HG02642 (cell line): ENCODE results near the gene CCDC39.
"Not testable (repeated sequence)": the region's sequence is repeated elsewhere in the genome, so short reads cannot be mapped to it uniquely, and the experiment has no call there.

Experiments
- ATAC-seq: cut with Tn5 transposase; IDR thresholded peaks from one replicate; pipeline ENCODE4 v1.9.1; 2021; ENCODE audit warnings: mild to moderate bottlenecking; ENCODE audit not compliant: unreplicated experiment, poor library complexity

CCDC39 gene

DNA sequence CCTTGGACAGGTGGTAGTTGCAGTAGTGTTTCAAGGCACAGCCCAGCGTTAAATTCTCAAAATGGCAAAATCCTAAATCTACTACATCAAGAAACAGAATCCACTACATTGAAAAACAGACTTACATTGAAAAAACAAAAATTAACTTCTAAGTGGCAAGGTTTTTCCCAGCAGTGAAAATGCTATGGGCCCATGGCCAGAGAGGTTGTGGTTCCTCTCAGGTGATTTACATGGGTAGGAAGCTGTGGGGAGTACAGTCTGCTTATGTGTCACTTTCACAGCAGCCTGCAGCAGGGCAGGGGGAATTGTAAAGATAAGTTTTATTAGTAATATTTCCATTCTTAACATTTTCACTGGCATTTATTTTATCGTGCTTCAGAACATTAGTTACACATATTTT, 52.4 kb downstream of the CCDC39 start:
- ATAC-seq: peak; percentile 97

DNA sequence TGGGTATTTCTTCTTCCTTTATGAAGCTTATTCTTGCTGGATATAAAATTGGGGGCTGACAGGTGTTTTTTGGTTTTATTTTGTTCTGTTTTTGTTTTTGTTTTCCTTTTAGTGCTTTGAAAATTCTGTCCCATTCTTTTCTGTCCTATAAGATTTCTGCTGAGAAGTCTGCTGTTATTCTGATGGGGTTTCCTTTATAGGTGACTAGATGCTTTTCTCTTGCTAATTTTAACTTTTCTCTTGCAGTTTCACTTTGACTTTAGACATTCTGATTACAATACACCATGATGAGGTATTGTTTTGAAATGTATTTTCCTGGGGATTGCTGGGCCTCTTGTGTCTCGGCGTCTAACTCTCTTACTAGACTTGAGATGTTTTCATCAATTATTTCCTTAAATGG, 54.6 kb downstream of the CCDC39 start:
- ATAC-seq: peak; percentile 44

DNA sequence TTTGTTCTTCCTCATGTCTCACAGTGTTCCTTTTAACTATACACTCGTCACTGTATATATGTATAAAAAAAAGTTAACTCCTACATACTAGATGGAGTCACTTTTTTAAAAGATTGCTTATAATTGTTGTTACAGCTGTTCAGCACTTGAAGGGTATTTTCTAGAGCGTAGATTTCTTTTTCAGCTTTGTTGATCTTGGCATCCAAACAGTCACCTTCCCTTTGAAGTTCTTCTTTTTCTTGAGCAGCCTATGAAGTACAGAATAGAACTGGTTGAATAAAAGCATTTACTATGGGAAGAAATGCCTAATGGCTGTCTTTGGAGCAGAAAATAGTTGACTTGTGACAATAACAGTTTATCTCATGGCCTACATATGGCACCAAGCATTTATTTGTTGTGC, 59.6 kb downstream of the CCDC39 start:
- no peak for ATAC-seq

DNA sequence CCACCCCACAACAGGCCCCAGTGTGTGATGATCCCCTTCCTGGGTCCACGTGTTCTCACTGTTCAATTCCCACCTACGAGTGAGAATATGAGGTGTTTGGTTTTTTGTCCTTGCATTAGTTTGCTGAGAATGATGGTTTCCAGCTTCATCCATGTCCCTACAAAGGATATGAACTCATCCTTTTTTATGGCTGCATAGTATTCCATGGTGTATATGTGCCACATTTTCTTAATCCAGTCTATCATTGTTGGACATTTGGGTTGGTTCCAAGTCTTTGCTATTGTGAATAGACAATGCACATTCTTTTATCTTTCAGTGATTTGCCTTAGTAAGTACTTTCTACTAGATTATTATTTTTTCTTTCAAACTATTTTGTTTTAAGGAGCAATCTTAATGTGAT, 60.7 kb downstream of the CCDC39 start:
- ATAC-seq: not testable (repeated sequence)

DNA sequence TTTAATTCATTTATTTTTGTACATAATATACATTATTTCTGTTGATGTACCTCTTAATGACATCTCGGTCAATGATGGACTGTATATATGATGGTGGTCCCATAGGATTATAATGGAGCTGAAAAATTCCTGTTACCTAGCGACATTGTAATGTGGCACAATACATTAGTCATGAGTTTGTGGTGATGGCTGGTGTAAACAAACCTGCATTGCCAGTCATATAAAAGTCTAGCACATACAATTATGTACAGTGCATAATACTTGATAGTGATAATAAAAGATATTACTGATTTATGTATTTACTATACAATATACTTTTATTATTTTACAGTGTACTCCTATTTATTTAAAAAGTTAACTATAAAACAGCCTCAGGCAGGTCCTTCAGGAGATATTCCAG, 62.2 kb downstream of the CCDC39 start:
- ATAC-seq: no peak

DNA sequence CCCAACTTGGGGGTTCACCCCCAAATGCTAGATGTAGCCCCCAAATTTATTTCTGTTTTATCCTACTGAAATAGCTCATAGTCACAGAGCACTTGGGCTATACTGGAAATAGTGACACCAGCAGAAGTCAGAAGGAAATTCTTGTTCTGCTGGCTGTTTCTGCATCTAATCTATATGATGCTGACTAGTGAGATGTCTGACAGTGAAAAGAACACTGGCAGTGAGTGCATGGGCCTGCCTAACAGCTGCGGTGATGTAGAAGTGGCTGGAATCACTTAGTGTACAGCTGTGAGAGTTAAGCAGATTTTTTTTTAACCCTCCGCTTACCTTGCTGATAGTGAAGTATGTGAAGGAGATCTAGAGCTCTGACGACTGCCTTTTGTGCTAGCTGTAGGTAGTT, 63.3 kb downstream of the CCDC39 start:
- no peak for ATAC-seq

DNA sequence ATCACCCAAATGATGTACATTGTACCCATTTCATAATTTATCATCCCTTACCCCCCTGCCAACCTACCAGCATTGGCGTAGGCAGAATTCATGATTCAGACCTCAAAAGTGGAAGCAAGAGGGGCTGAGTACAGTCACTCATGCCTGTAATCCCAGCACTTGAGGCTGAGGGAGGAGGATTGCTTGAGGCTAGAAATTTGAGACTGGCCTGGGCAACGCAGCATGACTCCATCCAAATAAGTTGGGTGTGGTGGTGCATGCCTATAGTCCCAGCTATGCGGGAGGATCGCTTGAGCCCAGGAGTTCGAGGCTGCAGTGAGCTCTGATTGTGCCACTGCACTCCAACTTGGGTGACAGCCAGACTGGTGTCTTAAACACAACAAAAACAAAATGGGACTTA, 66.9 kb downstream of the CCDC39 start:
- ATAC-seq: no peak

DNA sequence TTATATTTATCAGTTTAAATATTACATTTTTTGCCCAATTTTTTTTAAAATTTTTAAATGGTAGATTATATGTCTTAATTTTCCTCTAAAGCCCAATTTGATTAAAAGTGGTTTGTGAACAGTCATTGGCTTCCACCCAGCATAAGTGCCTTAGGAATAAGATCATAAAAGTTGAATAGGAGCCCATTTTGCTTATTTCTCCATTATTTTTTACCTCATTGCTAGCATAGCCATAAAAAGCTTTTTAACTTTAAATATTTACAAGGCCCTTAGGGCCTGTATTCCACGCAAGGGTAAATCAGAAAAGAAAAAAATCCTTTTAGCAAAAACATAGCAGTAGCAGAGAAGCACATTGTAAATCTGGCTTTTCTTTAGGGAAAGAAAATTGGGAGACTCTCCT, 68.3 kb downstream of the CCDC39 start:
- no peak for ATAC-seq

DNA sequence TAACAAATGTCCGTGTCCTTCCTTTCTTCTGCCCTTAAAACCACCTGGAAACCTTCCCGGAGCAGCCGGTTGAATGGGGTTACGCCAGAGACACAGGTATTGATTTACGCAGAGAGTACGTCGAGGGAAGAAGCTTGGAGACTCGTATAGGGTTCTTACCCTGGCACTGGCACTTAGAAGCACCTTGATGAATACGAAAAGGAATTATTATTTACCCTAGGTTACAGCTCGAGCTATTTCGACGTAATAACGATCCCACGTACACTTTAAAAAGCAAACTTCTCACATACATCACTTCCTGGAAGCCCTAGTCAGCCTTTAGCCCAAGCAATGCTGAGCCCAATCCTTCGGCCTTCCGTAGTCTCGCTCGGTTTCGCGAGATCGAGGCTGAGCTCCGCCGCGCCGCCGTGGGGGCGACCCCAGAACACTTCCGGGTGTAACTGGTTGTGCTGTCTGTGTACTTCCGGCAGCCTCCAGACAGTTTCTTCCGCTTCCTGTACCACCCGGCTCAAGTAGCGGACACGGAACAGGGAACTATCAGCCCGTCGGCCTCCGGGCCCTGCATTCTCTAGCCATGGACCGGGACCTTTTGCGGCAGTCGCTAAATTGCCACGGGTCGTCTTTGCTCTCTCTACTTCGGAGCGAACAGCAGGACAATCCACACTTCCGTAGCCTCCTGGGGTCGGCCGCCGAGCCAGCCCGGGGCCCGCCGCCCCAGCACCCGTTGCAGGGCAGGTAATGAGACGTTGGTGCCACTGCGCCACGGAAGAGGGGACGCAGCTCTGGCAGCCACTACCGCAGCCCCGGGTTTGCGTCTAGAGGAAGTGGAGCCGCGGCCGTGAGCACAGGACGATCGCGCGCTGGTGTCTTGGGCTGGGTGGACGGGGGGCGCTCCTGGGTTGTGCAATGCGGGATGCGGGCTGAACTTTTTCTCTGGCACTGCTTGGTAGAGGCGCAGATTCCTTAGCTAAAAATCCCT, 77.3 kb downstream of the CCDC39 start, which contains the start of gene TTC14:
TSS of gene TTC14 (plus strand) at position 476 of the 979 bp plus-strand sequence. CDS start at position 575, 99 bp downstream.
- peak; percentile 98 for ATAC-seq

DNA sequence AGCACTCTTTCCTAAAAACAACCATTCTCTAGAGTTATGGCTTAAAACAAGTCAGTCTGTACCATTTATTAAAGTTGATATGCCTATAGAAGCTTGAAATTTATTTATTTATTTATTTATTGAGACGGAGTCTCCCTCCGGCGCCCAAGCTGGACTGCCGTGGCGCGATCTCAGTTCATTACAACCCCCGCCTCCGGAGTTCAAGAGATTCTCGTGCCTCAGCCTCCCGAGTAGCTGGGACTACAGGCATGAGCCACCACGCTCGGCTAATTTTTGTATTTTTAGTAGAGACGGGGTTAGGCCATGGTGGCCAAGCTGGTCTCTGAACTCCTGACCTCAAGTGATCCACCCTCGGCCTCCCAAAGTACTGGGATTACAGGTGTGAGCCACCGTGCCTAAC, 78.8 kb downstream of the CCDC39 start:
- ATAC-seq: no peak

DNA sequence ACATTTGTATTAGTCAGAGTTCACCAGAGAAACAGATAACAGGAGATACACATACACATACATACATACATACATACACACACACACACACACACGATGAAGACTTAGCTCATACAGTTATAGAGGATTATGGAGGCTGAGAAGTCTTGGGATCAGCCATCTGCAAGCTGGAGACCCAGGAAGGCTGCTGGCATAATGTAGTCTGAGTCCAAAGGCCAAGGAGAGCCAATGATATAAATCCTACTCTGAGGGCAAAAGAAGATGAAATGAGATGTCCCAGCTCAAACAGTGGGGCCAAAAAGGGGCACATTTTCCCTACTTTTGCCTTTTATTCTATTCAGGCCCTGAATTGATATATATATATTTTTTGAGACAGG, 83.7 kb downstream of the CCDC39 start:
- no peak for ATAC-seq

DNA sequence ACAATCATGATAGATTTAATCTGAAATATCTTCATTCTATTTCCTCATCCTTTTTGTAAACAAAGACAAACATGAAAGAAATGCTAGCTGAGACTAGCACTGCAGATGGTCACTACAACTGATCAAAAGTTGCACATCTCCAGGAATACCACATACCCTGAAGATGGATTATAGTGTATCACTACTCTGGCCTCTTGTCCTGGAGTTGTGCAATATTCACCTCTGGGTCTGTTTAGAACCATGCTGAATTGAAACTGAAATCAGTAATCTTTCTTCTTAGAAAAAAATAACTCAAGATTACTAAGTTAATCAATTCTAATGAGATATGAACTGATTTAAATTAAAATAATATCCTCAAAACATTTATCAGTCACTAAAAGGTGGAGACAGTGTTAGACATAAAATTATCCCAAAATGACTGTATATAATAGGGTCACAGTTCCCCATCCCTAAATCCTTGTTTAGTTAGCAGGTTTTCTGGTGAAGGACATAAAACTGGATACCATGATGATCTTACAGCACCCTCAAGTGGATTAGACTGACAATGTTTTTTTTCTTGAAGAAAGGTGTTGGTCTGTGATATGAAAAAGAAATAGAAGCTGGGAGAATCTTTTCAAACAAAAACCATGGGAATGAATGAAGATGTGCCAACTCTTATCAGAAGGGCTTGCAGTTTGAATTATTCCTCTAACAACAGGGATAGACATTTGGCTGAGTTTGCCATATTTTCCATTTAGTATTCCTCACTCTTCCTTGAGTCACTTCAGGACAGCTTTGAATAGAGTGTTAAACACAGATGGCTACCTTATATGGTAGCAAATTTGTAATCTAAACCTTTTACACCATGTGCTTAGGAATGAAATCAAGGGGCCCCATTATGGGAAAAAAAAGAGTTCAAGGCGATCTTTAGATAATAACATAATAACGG, 84.4 kb downstream of the CCDC39 start:
- ATAC-seq: no peak

DNA sequence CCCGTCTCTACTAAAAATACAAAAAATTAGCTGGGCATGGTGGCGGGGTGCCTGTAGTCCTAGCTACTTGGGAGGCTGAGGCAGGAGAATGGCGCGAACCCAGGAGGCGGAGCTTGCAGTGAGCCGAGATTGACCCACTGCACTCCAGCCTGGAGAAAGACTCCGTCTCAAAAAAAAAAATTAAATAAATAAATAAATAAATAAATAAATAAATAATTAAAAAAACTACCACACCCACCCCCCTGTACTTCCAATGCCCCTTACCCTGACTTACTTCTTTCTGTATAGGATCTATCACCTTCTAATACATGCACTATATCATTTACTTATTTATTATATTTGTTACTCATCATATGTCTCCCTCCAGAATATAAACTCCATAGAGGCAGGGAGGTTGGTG, 85.7 kb downstream of the CCDC39 start:
- ATAC-seq: not testable (repeated sequence)

DNA sequence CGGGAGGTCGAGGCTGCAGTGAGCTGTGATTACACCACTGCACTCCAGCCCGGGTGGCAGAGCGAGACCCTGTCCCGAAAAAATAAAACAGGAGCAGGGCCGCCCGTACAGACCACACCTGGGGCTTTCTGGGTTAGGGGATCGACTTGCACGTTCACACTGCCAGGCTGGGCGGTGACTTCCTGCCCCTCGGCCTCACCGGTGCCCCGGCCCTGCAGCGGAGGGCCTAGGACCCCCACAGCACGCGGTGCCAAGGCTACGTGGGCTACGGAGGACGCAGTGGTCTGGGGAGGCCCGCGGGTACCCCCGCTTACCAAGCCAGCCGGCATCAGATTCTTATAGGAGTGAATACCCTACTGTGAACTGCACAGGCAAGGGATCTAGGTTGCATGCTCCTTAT, 88.9 kb downstream of the CCDC39 start:
- ATAC-seq: no peak

DNA sequence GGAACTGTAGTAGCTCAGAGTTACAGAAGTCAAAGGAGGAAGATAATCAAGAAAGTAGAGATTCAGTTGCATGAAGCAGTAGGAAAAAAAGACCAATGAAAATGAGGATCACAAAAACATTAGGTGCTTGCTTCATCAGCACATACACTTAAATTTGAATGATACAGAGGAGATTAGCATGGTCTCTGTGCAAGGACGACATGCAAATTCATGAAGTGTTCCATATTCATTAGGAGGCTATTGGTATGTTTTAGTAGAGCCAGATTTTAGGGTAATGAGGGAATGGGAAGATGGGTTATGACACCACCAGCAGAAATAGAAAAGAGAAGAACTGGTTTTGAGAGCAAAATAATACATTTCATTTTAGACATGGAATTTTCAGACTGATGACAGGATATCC, 98.4 kb downstream of the CCDC39 start:
- ATAC-seq: no peak

DNA sequence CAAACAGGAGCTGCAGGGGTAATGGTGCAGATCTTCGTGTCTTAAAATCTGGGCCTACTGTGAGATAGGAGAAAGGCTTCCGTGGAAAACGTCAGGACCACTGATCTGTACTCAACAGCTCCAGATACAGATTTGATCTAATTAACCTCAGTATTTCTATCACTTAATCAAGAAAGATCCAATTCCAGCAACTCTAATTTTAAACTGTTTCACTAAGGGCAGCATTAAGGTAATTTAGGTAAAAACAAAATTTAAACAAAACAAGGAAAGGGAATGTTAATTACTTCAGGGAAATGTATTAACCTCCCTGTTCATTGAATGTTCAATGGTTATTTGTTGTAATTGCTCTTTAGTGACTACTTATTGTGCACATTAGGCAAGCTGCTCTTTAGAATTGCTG, 103.7 kb downstream of the CCDC39 start:
- no peak for ATAC-seq

DNA sequence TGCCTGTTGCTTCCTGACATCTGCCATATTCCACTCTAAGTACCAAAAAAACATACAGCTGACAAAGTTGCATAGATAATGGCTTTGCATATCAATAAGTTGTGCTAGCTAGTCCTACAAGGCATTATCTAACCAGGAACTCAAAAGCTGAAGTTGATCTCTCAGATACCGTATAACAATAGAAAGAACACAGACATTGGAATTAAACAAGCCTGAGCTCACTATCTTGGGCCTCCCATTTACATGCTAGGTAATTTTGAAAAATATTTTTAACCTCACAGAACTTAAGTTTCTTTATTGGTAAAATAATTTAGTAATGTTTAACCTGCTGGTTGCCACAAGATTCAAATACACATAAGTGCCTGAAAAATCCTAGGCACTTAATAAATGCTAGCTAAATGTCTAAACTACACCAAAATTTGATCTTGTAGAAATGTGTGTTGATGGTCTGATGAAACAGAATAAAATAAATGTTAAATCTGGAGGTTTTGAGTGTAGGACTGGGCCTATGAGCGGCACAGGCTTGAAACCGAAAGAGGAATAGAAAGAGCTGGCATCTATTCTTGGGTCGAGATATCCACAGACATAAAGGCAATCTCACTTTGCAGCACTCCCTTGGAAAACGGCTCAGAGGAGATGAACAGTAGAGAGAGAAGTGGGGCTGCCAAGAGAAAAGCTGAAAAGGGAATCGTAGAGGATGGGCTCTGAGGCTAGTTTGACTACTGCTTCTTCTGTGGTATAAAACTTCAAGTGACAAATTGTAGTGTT, 107.3 kb downstream of the CCDC39 start:
- ATAC-seq: peak; percentile 87

DNA sequence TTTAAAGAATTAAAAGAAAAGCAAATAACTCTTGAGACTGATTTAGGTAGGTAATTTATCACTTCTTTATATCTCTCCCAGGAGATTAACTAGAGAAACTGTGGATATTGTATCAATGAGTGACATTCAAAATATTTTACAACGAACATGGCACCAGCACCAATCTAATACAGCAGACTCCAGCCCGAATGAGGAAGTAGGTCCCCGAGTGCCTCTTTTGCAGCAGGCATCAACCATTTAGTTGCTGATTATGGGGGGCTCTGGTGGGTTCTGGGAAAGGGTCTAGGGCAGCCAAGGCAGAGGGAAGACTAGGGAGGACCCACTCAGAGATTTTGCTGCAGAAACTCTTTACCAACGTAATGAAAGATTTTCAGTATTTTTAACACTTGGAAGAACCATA, 109.1 kb downstream of the CCDC39 start:
- no peak for ATAC-seq

DNA sequence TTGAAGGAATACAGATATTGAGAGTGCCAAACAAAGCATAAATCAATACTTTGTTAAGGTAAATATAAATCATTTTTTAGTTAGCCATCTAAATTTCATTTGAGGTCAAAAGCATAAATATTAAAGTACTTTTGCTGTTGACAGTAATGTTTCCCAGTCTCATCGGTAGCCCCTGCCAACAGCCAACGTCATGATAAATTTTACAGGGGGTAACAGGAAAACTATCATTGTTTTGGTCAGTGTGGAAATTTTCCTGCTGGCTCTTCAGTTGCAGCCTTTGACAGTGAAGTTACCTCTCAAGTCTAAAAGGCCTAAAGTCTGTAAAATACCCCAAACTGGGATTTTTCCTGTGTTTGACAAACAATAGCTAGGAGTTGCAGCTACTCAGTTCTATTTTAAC, 114.6 kb downstream of the CCDC39 start:
- ATAC-seq: no peak
